OCI-LY7 (cell line): ENCODE results near the gene GLRX3.
"Not testable (repeated sequence)": the region's sequence is repeated elsewhere in the genome, so short reads cannot be mapped to it uniquely, and the experiment has no call there.

Experiments used
- CTCF ChIP-seq: fragments of 200-600 bp; sonication (generic); conservative IDR thresholded peaks from 2 replicates; pipeline ENCODE4 v1.5.1; 2014; ENCODE audit warnings: mild to moderate bottlenecking, antibody characterized with exemption, low read length, moderate library complexity, mixed read lengths
- EZH2phosphoT487 ChIP-seq: fragments of 200-600 bp; sonication (generic); IDR thresholded peaks from 2 replicates; pipeline ENCODE4 v1.6.1; 2018; ENCODE audit warnings: low read depth, borderline replicate concordance, mild to moderate bottlenecking, mixed run types, antibody characterized with exemption, low read length, moderate library complexity, mixed read lengths

GRCh38 chr10:130090565-130090964 is 45.6 kb upstream of the GLRX3 start:
- TF ChIP-seq EZH2phosphoT487, CTCF: not testable (repeated sequence)
